Tibial nerve (tissue), 4 donors: ENCODE data around the gene PARD3B.

ENCODE experiments used
- EP300 ChIP-seq, 2 donors: sonication (generic); formaldehyde crosslinking; IDR thresholded peaks; one replicate each; pipeline ENCODE4 v1.6.1; 2017; ENCODE audit warnings: antibody characterized with exemption in 2 of 2, mild to moderate bottlenecking in 1 of 2
- POLR2A ChIP-seq, 2 donors: fragments of 450-650 bp; IDR thresholded peaks; one replicate each; pipeline ENCODE4 v1.6.1; 2017; ENCODE audit warnings: antibody characterized with exemption in 2 of 2, mild to moderate bottlenecking in 2 of 2, moderate library complexity in 2 of 2
- TF ChIP-seq, protein P1 (sequence below), 5 experiments: fragments of 200-600 bp in 3 of 5; fragments of 450-650 bp in 2 of 5; sonication (generic) in 3 of 5; IDR thresholded peaks; one replicate each; pipeline ENCODE4 v1.5.1; 2016 to 2019; ENCODE audit warnings: antibody characterized with exemption in 5 of 5, mild to moderate bottlenecking in 3 of 5, moderate library complexity in 2 of 5

- TF ChIP-seq, protein P1, sequence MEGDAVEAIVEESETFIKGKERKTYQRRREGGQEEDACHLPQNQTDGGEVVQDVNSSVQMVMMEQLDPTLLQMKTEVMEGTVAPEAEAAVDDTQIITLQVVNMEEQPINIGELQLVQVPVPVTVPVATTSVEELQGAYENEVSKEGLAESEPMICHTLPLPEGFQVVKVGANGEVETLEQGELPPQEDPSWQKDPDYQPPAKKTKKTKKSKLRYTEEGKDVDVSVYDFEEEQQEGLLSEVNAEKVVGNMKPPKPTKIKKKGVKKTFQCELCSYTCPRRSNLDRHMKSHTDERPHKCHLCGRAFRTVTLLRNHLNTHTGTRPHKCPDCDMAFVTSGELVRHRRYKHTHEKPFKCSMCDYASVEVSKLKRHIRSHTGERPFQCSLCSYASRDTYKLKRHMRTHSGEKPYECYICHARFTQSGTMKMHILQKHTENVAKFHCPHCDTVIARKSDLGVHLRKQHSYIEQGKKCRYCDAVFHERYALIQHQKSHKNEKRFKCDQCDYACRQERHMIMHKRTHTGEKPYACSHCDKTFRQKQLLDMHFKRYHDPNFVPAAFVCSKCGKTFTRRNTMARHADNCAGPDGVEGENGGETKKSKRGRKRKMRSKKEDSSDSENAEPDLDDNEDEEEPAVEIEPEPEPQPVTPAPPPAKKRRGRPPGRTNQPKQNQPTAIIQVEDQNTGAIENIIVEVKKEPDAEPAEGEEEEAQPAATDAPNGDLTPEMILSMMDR (IDR thresholded peaks at IDR 0.05): no peak
- TF ChIP-seq POLR2A (IDR thresholded peaks at IDR 0.05): no peak
- no peak for TF ChIP-seq EP300 (IDR thresholded peaks at IDR 0.05)
These were observed 631.3 kb downstream of the PARD3B start for GRCh38 chr2:205176546-205176945.
